H9 (cell line): ENCODE results near the gene JMJD1C. TPM values are rescaled to one million over a fixed set of nuclear protein-coding genes. Genes with fewer than 3 reads are reported as not detected.
A peak's percentile ranks its signal among the peaks of the same experiment; 100 is the strongest.

Experiments
- DNase-seq: peaks from one replicate; pipeline ENCODE4 v3.0.0-alpha.2; 2017
- H2AFZ ChIP-seq: one replicate; pipeline ENCODE4 v1.6.1; 2013; ENCODE audit warnings: mild to moderate bottlenecking, low read length, control low read depth, moderate library complexity
- H2AK5ac ChIP-seq: 2 replicates; pipeline ENCODE4 v1.6.1; 2013; ENCODE audit warnings: low read length, control low read depth, mixed read lengths; ENCODE audit not compliant: insufficient read length
- H2BK120ac ChIP-seq: one replicate; pipeline ENCODE4 v1.6.1; 2013; ENCODE audit warnings: low read depth, mild to moderate bottlenecking, low read length, control low read depth, inconsistent platforms; ENCODE audit not compliant: poor library complexity, severe bottlenecking
- H2BK12ac ChIP-seq: 2 replicates; pipeline ENCODE4 v1.6.1; 2013; ENCODE audit warnings: low read length, control low read depth, mixed read lengths, low read depth; ENCODE audit not compliant: insufficient read length
- H2BK15ac ChIP-seq: 2 replicates; pipeline ENCODE4 v1.6.1; 2013; ENCODE audit warnings: low read depth, low read length, control low read depth
- H2BK20ac ChIP-seq: one replicate; pipeline ENCODE4 v1.6.1; 2013; ENCODE audit warnings: low read depth, mild to moderate bottlenecking, low read length, control low read depth, inconsistent platforms; ENCODE audit not compliant: poor library complexity, severe bottlenecking
- H2BK5ac ChIP-seq: 2 replicates; pipeline ENCODE4 v1.6.1; 2013; ENCODE audit warnings: low read length, control low read depth, mixed read lengths; ENCODE audit not compliant: insufficient read length
- H3K14ac ChIP-seq: 2 replicates; pipeline ENCODE4 v1.6.1; 2013; ENCODE audit warnings: low read length, control low read depth; ENCODE audit not compliant: insufficient read depth
- H3K18ac ChIP-seq: 2 replicates; pipeline ENCODE4 v1.6.1; 2013; ENCODE audit warnings: low read depth, mild to moderate bottlenecking, mixed read lengths, low read length, control low read depth; ENCODE audit not compliant: insufficient read length
- H3K23ac ChIP-seq: 2 replicates; pipeline ENCODE4 v1.6.1; 2013; ENCODE audit warnings: low read length, control low read depth, mixed read lengths, low read depth; ENCODE audit not compliant: insufficient read length
- H3K23me2 ChIP-seq: 2 replicates; pipeline ENCODE4 v1.6.1; 2013; ENCODE audit warnings: low read depth, mild to moderate bottlenecking, mixed read lengths, low read length, control low read depth; ENCODE audit not compliant: insufficient read length, poor library complexity, severe bottlenecking
- H3K27ac ChIP-seq: 2 replicates; pipeline ENCODE4 v1.5.1; 2013; ENCODE audit warnings: low read length, control low read depth, mixed read lengths, low read depth; ENCODE audit not compliant: insufficient read length
- H3K27me3 ChIP-seq: 2 replicates; pipeline ENCODE4 v1.6.1; 2013; ENCODE audit warnings: low read length, control low read depth, inconsistent platforms; ENCODE audit not compliant: insufficient read depth
- H3K4ac ChIP-seq: 2 replicates; pipeline ENCODE4 v1.6.1; 2013; ENCODE audit warnings: low read depth, mild to moderate bottlenecking, control low read depth, inconsistent platforms, low read length, moderate library complexity
- H3K4me1 ChIP-seq: 2 replicates; pipeline ENCODE4 v1.6.1; 2013; ENCODE audit warnings: low read length, control low read depth, inconsistent platforms; ENCODE audit not compliant: insufficient read depth
- H3K4me2 ChIP-seq: 2 replicates; pipeline ENCODE4 v1.6.1; 2013; ENCODE audit warnings: low read length, control low read depth, mixed read lengths; ENCODE audit not compliant: insufficient read length, insufficient read depth
- H3K56ac ChIP-seq: 2 replicates; pipeline ENCODE4 v1.6.1; 2013; ENCODE audit warnings: low read depth, mild to moderate bottlenecking, mixed read lengths, low read length, control low read depth; ENCODE audit not compliant: insufficient read length
- H3K79me1 ChIP-seq: 2 replicates; pipeline ENCODE4 v1.6.1; 2013; ENCODE audit warnings: low read depth, mild to moderate bottlenecking, moderate library complexity, low read length, control low read depth, inconsistent platforms; ENCODE audit not compliant: insufficient read depth, poor library complexity, severe bottlenecking
- H3K79me2 ChIP-seq: 2 replicates; pipeline ENCODE4 v1.6.1; 2013; ENCODE audit warnings: low read length, control low read depth, inconsistent platforms; ENCODE audit not compliant: insufficient read depth
- H3K9ac ChIP-seq: 2 replicates; pipeline ENCODE4 v1.6.1; 2013; ENCODE audit warnings: low read length, control low read depth, mixed read lengths; ENCODE audit not compliant: insufficient read length; ENCODE audit errors: extremely low read depth
- H3K9me3 ChIP-seq: one replicate; pipeline ENCODE4 v1.6.1; 2013; ENCODE audit warnings: low read depth, low read length, inconsistent platforms; ENCODE audit not compliant: control insufficient read depth
- H3T11ph ChIP-seq: one replicate; pipeline ENCODE4 v1.6.1; 2013; ENCODE audit warnings: mild to moderate bottlenecking, low read length, control low read depth, inconsistent platforms
- H4K20me1 ChIP-seq: one replicate; pipeline ENCODE4 v1.6.1; 2013; ENCODE audit not compliant: control insufficient read depth, insufficient read length, insufficient read depth
- H4K5ac ChIP-seq: 2 replicates; pipeline ENCODE4 v1.6.1; 2013; ENCODE audit warnings: low read depth, mild to moderate bottlenecking, mixed read lengths, low read length, control low read depth; ENCODE audit not compliant: insufficient read length
- H4K8ac ChIP-seq: replicated peaks from 2 replicates; pipeline ENCODE4 v1.6.1; 2013; ENCODE audit warnings: low read length, control low read depth, mixed read lengths, low read depth; ENCODE audit not compliant: insufficient read length
- H4K91ac ChIP-seq: 2 replicates; pipeline ENCODE4 v1.6.1; 2013; ENCODE audit warnings: low read depth, mild to moderate bottlenecking, moderate library complexity, mixed read lengths, low read length, control low read depth; ENCODE audit not compliant: insufficient read length
- H3K27ac Mint-ChIP-seq, 3 experiments: 2 replicates in 2 of 3; 3 replicates in 1 of 3; pipeline ENCODE4 v1.8.0; 2020 to 2021; ENCODE audit warnings: mixed read lengths in 3 of 3, mild to moderate bottlenecking in 1 of 3, moderate library complexity in 1 of 3
- H3K27me3 Mint-ChIP-seq: 2 replicates; pipeline ENCODE4 v1.8.0; 2021; ENCODE audit warnings: low read depth, mild to moderate bottlenecking, moderate library complexity, mixed read lengths
- H3K36me3 Mint-ChIP-seq, 3 experiments: 2 replicates in 2 of 3; 3 replicates in 1 of 3; pipeline ENCODE4 v1.8.0; 2020 to 2021; ENCODE audit warnings: low read depth in 3 of 3, mixed read lengths in 3 of 3; ENCODE audit not compliant: insufficient read depth in 1 of 3
- H3K4me1 Mint-ChIP-seq, 2 experiments: 2 replicates each; pipeline ENCODE4 v1.8.0; 2020; ENCODE audit warnings: mixed read lengths in 2 of 2
- H3K4me3 Mint-ChIP-seq, 2 experiments: 2 replicates in 1 of 2; 3 replicates in 1 of 2; pipeline ENCODE4 v1.8.0; 2020 to 2021; ENCODE audit warnings: mild to moderate bottlenecking in 2 of 2, mixed read lengths in 2 of 2, moderate library complexity in 1 of 2
- H3K9me3 Mint-ChIP-seq, 2 experiments: 2 replicates in 1 of 2; 3 replicates in 1 of 2; pipeline ENCODE4 v1.8.0; 2020; ENCODE audit warnings: mild to moderate bottlenecking in 2 of 2, mixed read lengths in 2 of 2, moderate library complexity in 1 of 2
- total RNA-seq: library from RNA; stranded (reverse); gene quantifications from 2 replicates; pipeline ENCODE4 v1.2.1, GENCODE V29; 2021
- TF ChIP-seq, protein P1 (sequence below): fragments of 200-600 bp; sonication (generic); conservative IDR thresholded peaks from 3 replicates; pipeline ENCODE4 v1.8.0; 2021; ENCODE audit warnings: antibody characterized with exemption, mild to moderate bottlenecking

JMJD1C gene
- total RNA-seq, 1 experiment from 2014 or later: 200 TPM

DNA sequence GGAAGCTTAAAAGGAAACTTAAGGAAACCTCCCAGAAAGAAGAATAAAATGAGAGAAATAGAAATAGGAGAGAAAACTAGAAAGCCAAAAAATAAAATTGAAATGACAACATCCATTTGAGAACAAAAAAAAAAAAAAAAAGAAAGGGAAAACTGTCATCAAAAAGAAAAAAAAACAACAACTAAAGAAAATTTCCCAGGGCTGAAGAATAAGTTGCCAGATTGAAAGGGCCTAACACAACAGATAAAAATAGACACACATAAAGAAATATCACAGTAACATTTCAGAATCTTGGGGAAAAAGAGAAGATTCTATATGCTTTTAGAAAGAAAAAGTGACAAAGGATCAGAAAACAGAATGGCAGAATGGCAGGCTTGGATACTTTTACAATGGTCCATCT, 157.1 kb downstream of the JMJD1C start:
- Mint-ChIP-seq H3K27me3 (no peaks in the 10 kb centered on the region), H3K4me1 (peaks cover 2 to 5% of the 10 kb centered on the region in 2 experiments; a peak in 3 of 4 replicates), H3K4me3 (no peak overlapping the region), H3K9me3 (no peaks in the 10 kb centered on the region), H3K36me3 (peaks cover 0 to 2% (median 0%) of the 10 kb centered on the region in 3 experiments; a peak in 2 of 7 replicates), H3K27ac (peak overlapping the region in 1 of 3 experiments; percentile 37; a peak in 2 of 7 replicates)
- no peak overlapping the region for H3K14ac ChIP-seq
- no peak overlapping the region for H2BK12ac ChIP-seq
- no peak overlapping the region for H2BK120ac ChIP-seq
- H3K4ac ChIP-seq: no peak overlapping the region
- TF ChIP-seq, protein P1, sequence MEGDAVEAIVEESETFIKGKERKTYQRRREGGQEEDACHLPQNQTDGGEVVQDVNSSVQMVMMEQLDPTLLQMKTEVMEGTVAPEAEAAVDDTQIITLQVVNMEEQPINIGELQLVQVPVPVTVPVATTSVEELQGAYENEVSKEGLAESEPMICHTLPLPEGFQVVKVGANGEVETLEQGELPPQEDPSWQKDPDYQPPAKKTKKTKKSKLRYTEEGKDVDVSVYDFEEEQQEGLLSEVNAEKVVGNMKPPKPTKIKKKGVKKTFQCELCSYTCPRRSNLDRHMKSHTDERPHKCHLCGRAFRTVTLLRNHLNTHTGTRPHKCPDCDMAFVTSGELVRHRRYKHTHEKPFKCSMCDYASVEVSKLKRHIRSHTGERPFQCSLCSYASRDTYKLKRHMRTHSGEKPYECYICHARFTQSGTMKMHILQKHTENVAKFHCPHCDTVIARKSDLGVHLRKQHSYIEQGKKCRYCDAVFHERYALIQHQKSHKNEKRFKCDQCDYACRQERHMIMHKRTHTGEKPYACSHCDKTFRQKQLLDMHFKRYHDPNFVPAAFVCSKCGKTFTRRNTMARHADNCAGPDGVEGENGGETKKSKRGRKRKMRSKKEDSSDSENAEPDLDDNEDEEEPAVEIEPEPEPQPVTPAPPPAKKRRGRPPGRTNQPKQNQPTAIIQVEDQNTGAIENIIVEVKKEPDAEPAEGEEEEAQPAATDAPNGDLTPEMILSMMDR: no peak
- H3K23ac ChIP-seq: no peak overlapping the region
- no peak overlapping the region for H3K4me2 ChIP-seq
- no peak overlapping the region for H2BK20ac ChIP-seq
- H3K4me1 ChIP-seq: no peaks in the 10 kb centered on the region
- no peak overlapping the region for H2AK5ac ChIP-seq
- no peak overlapping the region for H2BK15ac ChIP-seq
- no peak overlapping the region for H3T11ph ChIP-seq
- H3K56ac ChIP-seq: no peak overlapping the region
- H4K8ac ChIP-seq: no peak overlapping the region
- no peak overlapping the region for H2AFZ ChIP-seq
- H3K79me1 ChIP-seq: peaks cover 2% of the 10 kb centered on the region
- H4K20me1 ChIP-seq: no peaks in the 10 kb centered on the region
- H3K27ac ChIP-seq: no peak overlapping the region
- no peak overlapping the region for H2BK5ac ChIP-seq
- no peak overlapping the region for H3K9ac ChIP-seq
- no peak overlapping the region for H4K91ac ChIP-seq
- no peak for DNase-seq
- H3K9me3 ChIP-seq: no peaks in the 10 kb centered on the region
- no peak overlapping the region for H4K5ac ChIP-seq
- H3K18ac ChIP-seq: no peak overlapping the region
- no peaks in the 10 kb centered on the region for H3K79me2 ChIP-seq
- no peaks in the 10 kb centered on the region for H3K23me2 ChIP-seq
- H3K27me3 ChIP-seq: no peaks in the 10 kb centered on the region
